Measurements from ENCODE around the gene SLC25A38. TPM values are rescaled to one million over a fixed set of nuclear protein-coding genes. Genes with fewer than 3 reads are reported as not detected.

Gene SLC25A38
- total RNA-seq, 1 donor from 2014 or later: 21.0 TPM

GRCh38 chr3:39423436-39423970 is 40.3 kb downstream of the SLC25A38 start:
- intact Hi-C loops (cut with micrococcal nuclease): no loop called here
- Histone ChIP-seq H3K27ac (replicated peaks) (no peak overlapping the region), H3K4me3 (no peak overlapping the region), H3K27me3 (ENCODE audit: low read depth) (no peaks in the 10 kb centered on the region), H3K4me1 (peaks cover 4% of the 10 kb centered on the region), H3K36me3 (no peaks in the 10 kb centered on the region), H3K9me3 (replicated peaks) (no peaks in the 10 kb centered on the region)
- no peak for DNase-seq
- TF ChIP-seq, protein P1, sequence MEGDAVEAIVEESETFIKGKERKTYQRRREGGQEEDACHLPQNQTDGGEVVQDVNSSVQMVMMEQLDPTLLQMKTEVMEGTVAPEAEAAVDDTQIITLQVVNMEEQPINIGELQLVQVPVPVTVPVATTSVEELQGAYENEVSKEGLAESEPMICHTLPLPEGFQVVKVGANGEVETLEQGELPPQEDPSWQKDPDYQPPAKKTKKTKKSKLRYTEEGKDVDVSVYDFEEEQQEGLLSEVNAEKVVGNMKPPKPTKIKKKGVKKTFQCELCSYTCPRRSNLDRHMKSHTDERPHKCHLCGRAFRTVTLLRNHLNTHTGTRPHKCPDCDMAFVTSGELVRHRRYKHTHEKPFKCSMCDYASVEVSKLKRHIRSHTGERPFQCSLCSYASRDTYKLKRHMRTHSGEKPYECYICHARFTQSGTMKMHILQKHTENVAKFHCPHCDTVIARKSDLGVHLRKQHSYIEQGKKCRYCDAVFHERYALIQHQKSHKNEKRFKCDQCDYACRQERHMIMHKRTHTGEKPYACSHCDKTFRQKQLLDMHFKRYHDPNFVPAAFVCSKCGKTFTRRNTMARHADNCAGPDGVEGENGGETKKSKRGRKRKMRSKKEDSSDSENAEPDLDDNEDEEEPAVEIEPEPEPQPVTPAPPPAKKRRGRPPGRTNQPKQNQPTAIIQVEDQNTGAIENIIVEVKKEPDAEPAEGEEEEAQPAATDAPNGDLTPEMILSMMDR (IDR thresholded peaks at IDR 0.05; ENCODE audit: borderline replicate concordance): no peak

DNA sequence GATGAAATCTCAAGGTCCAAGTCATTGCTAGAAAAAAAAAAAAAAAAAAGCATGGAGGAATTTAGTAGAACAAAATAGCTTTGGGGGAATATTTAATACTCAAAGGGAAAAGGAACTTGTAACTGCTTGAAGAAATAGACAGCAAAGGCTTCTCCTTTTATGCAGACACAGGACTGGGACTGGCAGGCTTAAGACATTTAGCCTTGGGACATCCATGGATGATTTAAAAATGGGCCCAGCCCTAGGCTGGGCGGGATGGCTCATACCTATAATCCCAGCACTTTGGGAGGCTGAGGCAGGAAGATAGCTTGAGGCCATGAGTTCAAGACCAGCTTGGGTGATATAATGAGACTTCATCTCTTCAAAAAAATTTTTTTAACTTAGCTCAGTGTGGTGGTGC is 43.1 kb downstream of the SLC25A38 start:
- peaks cover 13% of the 10 kb centered on the region for H3K4me1 ChIP-seq
- H3K27ac ChIP-seq (replicated peaks): no peak overlapping the region
- no peaks in the 10 kb centered on the region for H3K36me3 ChIP-seq
- TF ChIP-seq, protein P1 (IDR thresholded peaks at IDR 0.05; ENCODE audit: borderline replicate concordance): no peak
- DNase-seq: no peak
- intact Hi-C loops (cut with micrococcal nuclease): no loop called here
- H3K4me3 ChIP-seq: no peak overlapping the region
- no peaks in the 10 kb centered on the region for H3K9me3 ChIP-seq (replicated peaks)
- no peaks in the 10 kb centered on the region for H3K27me3 ChIP-seq (ENCODE audit: low read depth)

DNA sequence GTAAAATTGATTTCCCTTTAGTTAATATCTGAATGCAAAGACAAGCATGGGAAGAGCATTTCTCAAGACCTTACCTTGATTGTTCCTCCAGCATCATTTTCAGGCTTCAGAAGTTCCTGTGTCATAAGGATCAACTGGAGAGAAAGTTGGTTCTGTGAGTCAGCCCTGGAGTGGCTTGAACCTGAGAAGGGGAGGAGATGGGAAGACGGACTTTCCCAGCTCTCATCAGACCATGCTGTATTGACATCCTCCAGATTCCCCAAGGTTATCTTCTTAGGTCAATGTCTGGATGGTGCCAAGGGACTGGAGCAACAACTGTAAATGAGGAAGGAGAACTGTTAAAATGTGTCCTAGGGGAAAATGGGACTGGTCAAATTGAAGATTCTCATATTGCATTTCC is 44.3 kb downstream of the SLC25A38 start:
- H3K4me1 ChIP-seq: peaks cover 13% of the 10 kb centered on the region
- H3K4me3 ChIP-seq: no peak overlapping the region
- H3K27me3 ChIP-seq (ENCODE audit: low read depth): no peaks in the 10 kb centered on the region
- TF ChIP-seq, protein P1 (IDR thresholded peaks at IDR 0.05; ENCODE audit: borderline replicate concordance): no peak
- no peak overlapping the region for H3K27ac ChIP-seq (replicated peaks)
- intact Hi-C loops (cut with micrococcal nuclease): no loop called here
- no peaks in the 10 kb centered on the region for H3K36me3 ChIP-seq
- H3K9me3 ChIP-seq (replicated peaks): no peaks in the 10 kb centered on the region
- no peak for DNase-seq

- peak overlapping the region; percentile 23 for H3K4me3 ChIP-seq
- peaks cover 23% of the 10 kb centered on the region for H3K4me1 ChIP-seq
- no peaks in the 10 kb centered on the region for H3K27me3 ChIP-seq (ENCODE audit: low read depth)
- DNase-seq: peak; percentile 40
- peak overlapping the region; percentile 84 for H3K27ac ChIP-seq (replicated peaks)
- no peaks in the 10 kb centered on the region for H3K9me3 ChIP-seq (replicated peaks)
- intact Hi-C loops (cut with micrococcal nuclease): no loop called here
- TF ChIP-seq, protein P1 (IDR thresholded peaks at IDR 0.05; ENCODE audit: borderline replicate concordance): no peak
- no peaks in the 10 kb centered on the region for H3K36me3 ChIP-seq
Measured at GRCh38 chr3:39428745-39429201, 45.6 kb downstream of the SLC25A38 start.

GRCh38 chr3:39429466-39429865 is 46.3 kb downstream of the SLC25A38 start:
- DNase-seq: no peak
- Histone ChIP-seq H3K4me3 (no peak overlapping the region), H3K9me3 (replicated peaks) (no peaks in the 10 kb centered on the region), H3K4me1 (peaks cover 25% of the 10 kb centered on the region), H3K36me3 (no peaks in the 10 kb centered on the region), H3K27me3 (ENCODE audit: low read depth) (no peaks in the 10 kb centered on the region), H3K27ac (replicated peaks) (peak overlapping the region; percentile 84)
- intact Hi-C loops (cut with micrococcal nuclease): no loop called here
- TF ChIP-seq, protein P1 (IDR thresholded peaks at IDR 0.05; ENCODE audit: borderline replicate concordance): no peak
